HG02763 (cell line): ENCODE results near the gene CUL4B.
"Not testable (repeated sequence)": the region's sequence is repeated elsewhere in the genome, so short reads cannot be mapped to it uniquely, and the experiment has no call there.

Experiments
- ATAC-seq: cut with Tn5 transposase; IDR thresholded peaks from one replicate; pipeline ENCODE4 v1.9.1; 2021; ENCODE audit warnings: mild to moderate bottlenecking, moderate library complexity; ENCODE audit not compliant: unreplicated experiment

CUL4B gene

DNA sequence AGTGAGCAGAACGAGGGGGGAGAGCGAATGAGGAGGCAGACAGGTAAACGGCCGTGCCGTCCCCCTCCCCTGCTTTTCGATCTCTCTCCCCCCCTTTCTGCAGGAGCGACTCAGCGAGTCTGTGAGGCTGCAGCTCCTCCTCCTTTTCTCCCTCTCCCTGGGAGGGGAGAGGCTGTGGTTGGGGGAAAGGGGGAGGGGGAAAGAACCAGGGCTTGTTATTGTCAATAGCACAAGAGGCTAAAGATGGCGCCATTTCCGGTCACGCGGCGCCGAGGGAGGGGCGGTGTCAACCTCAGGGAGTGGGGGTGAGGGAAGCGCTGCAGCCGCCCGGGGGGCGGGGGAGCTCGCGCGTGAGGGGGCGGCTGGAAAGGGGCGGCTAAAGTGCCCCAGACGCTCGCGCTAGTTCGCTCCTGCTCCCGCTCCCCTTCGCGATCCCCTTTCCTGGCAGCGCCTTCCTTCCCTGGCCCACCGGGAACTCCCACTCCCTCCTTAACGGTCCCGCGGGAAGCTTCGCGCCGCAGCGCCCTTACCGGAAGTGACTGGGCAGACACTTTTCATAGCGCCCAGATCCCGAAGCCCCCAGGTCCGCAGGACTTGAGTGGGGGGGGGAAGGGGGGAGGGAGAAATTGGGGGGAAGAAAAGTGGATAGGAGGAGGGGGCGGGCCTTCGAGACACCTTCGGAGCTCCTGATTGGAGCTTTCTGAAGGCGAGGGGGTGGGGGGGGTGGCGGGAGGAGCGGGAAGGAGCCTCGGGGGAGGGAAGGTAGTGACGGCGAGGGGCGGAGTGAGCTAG, at the start of gene CUL4B:
Gene CUL4B (minus strand): TSS at position 121 of the 792 bp plus-strand sequence. CDS start 324 bp downstream, outside the sequence.
- ATAC-seq = peak; percentile 73

DNA sequence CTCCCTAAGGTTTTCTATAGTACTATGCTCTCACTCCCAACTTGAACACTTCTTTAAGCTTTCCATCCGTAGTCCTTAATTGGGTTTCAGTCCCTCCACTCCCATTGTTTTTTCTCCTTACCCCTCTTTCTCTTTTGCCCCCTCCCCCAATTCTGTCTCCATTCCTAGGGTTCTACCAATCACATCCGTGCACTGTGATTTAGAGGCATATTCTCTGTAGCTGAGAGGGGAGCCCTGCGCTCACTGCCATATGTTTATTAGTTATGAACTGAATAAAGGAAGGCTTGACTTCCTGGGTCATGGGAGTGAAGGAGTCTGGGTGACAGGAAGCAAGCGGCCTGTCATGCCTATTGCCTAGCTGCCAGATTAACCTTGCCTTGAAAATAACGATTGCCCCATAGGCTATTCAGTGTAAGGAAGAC, 43.6 kb upstream of the CUL4B start:
- peak; percentile 50 for ATAC-seq

GRCh38 chrX:120603707-120604360, 43.1 kb upstream of the CUL4B start, which contains the start of gene MCTS1:
MCTS1 (plus strand) TSS chrX:120604101; CDS start chrX:120604237, 136 bp downstream.
- ATAC-seq = peak; percentile 88

DNA sequence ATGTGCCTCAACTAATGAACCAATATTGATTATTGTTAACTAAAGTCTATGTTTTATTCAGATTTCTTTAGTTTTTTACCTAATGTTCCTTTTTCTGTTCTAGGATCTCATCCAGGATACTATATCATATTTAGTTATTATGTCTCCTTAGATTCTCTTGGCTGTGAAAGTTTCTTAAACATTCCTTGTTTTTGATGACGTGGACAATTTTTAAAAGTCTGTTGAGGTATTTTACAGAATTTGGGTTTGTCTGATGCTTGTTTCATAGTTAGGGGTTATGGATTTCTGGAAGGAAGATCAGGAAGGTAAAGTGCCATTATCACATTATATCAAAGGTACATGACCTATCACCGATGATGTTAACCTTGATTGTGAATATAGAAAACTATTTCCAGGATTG, 24.9 kb upstream of the CUL4B start:
- ATAC-seq = no peak

DNA sequence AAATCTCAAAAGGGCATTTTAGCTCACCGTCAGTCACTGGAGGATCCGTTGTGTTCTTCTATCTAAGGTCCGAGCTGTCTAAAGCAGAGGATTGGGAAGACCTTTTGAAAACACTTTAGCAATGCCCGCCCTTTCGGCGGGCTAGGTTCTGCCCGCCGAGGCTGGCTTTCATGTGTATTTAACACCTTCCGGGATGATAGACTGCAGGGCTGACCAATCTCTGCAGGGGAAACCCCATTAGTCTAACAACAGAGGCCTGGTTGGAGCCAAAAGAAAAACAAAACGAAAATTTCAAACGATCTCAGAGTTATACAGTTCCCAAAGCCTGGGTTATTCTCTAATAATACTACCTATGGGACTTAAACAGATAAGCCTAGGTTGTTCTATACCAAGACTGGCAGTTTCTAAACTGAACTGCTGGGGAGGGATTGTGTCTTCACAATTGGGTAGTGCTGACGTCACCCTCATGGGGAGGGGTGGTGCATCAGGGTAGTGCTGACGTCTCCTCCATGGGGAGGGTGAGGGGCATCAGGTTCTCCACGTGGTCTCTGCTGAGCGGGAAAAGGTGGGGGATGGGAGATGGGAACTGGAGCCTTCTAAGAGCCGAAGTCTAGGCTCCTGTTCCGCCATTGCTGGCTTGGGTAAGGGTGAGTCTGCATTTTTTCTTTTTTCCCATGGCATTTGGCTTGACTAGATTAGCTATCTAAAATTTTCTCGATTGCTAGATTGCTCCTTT, 14.8 kb upstream of the CUL4B start:
- ATAC-seq = no peak

DNA sequence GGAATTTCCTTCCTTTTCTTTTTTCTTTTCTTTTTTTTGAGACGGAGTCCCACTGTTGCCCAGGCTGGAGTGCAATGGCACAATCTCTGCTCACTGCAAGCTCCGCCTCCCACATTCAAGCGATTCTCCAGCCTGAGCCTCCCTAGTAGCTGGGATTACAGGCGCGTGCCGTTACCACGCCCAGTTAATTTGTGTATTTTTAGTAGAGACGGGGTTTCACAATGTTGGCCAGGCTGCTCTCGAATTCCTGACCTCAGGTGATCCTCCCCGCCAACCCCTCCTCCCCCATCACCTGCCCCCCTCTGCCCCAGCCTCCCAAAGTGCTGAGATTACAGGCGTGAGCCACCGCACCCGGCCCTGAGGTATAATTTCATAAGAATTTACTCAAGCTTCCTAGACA, 13.0 kb upstream of the CUL4B start:
- ATAC-seq = not testable (repeated sequence)

DNA sequence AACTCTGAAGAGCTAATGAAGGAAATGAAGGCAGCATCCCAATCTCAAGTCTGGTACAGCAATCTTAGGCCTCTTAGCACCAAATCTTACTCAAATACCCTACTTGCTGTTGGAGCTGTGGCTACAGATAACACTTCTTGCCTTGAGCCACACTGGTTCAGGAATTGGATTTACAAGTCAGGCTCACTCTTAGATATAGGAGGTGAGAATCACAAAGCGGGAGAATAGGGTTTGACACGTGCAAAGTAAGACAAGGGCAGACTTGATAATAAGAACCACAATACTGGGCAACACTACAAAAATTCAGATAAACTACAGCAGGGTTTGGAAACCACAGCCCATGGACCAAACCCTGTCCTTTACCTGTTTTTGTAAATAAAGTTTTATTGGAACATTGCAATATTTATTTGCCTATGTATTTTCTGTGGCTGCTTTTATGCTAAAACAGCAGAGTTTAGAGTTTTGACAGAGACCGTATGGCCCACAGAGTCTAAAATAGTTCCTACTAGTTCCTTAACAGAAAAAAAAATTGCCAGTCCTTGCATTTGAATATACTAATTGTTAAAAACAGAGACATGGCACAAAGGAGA, 9.3 kb upstream of the CUL4B start:
- no peak for ATAC-seq

DNA sequence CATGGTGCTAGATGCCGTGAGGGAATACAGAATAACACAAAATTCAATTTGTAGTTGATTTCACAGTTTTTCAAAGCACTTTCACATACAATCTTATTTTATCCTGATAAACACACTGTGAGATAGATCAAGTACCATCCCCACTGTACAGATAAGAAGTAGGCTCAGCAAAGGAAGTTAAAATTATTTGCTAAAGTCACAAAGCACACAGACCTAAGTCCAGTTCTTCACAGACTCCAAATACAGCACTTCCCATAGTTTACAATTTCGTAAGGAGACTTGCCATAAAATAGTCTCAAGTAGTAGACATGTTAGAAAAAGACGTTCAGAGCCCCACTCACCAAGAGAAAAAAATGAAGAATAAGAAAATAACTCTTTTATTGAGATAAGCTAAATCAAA, 7.8 kb upstream of the CUL4B start:
- ATAC-seq = no peak

DNA sequence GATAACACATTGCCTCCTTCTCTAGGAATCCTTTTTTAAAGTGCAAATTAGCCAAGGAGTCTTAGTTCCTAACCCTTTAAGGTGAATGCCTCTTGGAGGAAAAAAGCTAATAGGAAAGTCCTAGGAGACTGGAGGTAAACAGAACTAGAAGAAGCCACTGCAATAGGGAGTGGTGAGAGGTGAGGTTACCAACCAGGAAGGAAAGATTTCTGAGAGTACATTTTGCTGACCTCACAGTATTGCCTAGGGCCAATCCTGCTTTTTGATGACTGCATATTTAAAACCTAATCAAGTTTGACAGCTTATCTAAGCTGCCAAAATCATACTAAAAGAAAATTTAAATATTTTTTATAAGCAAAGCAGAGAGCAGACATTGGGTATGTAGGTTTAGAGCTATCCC, 7.3 kb upstream of the CUL4B start:
- ATAC-seq = no peak

DNA sequence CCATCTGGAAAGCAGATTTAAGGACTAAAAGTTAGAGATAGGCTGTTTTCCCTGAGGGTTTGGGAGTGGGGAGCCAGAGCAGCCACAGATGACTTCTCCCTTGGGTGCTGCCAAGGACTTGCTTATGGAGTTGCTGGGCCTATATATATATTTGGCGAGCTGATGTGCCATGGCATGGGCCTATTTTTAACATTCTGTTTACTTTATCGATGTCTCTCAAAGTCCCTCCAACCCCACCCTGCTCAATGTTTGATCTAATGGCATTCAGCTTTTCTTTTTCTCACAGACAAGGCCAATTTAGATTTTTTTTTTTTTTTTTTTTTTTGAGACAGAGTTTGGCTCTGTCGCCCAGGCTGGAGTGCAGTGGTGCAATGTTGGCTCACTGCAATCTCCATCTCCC, 6.1 kb upstream of the CUL4B start:
- ATAC-seq = no peak

DNA sequence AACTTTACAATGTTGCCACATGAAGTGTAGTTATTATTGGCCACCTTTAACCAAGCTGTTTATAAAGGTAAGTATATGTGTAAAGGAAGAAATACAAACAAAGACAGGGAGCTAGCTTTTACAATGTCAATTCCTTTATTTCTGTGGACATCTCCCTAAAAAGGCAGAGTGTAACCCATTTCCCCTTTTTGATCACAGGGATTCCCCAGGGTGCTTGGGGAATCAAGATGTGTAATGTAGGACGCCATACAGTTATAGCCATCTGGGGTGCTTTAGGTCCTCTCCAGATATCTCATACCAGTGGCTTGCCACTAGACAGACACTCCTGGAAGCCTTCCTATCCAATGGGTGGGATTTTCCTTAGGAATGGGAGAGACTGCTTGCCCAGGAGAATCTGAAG, 4.2 kb upstream of the CUL4B start:
- ATAC-seq = no peak

DNA sequence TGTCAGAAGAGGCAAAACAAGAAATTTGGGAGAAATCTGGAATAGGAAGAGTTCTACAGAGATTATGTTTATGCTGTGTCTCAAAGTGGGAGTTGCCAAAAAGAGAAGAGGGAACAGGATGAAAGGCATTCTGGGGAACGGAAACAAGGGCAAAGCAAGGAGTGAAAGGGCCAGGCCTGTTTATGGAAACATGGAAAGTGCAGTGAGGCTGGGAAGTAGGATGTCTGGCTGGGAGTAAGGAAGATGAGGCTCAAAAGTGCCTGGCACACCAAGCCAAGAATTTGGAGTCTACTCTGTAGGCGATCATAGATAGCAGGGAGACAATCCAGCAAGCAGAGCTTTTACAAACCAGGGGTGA, 1.8 kb upstream of the CUL4B start:
- ATAC-seq = no peak

DNA sequence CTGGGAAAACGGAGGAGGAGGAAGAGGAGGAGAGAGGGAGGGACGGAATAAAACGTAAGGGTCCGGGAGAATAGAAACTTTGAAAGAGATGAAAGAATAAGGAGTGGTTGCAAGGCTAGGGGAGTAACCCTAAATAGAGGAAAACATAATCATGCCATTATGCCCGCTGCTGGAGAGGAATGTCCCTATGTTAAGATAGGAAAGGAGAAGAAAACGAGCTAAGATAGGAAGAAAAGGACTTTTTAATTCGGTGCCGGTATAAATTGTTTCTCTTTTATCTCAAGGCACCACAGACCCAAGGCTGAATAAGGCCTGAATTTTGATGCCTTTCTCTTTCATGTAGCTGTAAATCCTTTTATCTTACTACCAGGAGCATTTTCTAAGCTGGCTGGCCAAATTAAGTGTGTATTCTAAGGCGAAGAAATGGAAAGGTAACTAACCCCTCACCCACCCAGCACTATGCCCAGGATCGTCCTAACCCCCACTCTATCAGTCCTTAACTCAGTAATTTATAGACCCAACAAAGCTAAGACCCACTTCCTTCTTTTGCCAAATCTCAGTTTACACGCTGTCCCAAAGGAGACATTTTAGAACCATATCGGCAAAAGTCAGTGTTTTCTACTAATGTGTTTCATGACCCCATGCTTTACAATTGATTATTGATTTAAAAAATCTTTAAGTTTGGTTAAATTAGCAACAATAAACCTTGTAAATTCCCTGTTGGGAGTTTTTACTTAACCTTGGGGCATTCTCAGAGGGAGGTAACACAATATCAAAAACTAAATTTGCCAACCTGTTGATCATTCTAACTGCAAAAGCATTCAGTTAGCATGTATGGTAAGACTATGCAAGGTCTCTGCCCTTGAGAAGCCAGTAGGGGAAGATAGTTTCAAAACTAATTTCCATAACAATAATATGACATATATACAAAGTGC, 1.1 kb upstream of the CUL4B start:
- no peak for ATAC-seq

DNA sequence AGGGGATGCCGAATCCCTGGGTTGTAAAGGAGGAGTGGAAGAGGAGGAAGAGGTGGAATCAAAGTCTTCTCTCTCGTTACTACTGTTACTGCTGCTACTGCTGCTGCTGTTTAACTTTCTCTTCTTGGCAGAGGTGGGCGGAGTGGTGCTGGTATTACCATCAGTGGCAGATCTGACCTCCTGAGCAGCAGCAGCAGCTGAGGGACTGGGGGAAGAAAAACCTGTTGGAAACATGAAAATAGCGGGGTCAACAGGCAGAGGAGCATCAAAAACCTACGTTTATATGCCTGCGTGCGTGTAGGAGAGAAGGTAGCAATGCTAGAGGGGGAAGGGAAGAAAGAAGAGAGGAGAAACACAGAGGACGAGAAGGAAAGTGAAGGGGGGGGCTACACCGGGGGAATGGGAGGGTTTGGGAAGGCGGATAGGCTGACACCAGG, 339 bp downstream of the CUL4B start:
- ATAC-seq = no peak

DNA sequence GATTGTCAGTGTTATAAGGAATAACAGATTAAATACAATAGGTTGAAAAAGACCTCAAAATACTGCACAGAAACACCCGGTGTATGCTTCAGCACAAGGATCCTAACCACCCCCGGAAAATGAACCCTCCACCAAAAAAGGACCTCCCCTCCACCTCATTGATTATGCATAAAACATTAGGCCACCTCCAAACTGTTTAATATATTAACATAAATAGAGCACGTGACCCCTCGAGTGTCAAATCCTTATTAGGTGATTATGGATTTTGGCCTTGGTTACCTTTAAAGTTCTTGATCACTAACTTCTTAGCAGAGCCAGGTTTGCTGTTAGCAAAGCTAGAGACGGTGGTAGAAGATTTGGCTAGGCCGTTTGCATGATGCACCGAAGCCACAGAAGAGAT, 958 bp downstream of the CUL4B start:
- no peak for ATAC-seq

- ATAC-seq = no peak
Observed at GRCh38 chrX:120556251-120556650, 4.5 kb downstream of the CUL4B start.

DNA sequence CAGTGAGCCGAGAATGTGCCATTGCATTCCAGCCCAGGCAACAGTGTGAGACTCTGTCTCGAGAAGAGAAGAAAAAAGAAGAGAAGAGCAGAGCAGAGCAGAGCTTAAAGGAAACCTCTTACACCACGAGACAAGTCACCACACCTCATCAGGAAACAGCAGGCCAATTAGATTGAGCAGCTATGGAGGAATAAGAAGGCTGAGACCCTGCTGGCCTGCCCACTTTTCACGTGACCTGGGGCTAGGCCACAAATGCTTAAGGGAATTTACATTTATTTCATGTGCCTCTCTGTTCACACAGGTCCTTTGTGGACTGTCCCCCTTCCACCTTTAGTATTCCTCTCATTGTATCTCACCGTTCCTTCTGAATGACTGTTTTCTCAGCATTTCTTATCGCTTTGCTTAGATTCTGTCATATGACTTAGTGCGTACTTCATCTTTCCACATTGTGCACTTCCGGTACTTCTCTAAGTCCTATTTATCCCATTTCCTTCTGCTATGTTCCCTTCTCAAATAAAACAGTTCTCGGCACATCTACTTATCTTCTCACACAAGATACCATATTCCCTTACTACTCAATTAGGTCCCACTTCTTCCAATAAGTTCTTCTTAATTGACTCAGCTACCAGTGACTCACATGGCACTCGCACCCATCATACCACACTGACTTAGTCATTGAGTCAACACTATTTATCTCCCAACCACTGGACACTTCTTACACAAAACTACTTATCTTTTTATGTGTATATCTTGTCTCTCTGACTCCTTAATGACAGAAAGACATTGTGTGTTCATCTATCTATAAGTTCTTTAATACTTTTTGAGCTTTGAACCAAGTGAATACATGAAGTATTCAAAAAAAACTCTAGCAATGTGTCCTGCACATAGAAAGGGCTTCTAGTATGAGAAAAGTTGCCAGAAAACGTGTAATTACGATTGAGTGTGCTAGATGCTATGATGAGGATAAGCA, 11.0 kb downstream of the CUL4B start:
- no peak for ATAC-seq

GRCh38 chrX:120536061-120536460, 24.7 kb downstream of the CUL4B start:
- no peak for ATAC-seq
